ENCODE measurements around the gene SNRNP48. TPM values are rescaled to one million over a fixed set of nuclear protein-coding genes. Genes with fewer than 3 reads are reported as not detected.

The SNRNP48 gene
- polyA plus RNA-seq, 3 donors, result 5.1 to 6.0 (median 5.9) TPM

- 95% methylated on average over 12 of the region's 13 CpGs for WGBS (ENCODE audit: insufficient coverage)
- H3K4me3 ChIP-seq (replicated peaks in 1 of 3; ENCODE audit: low read depth in 2 of 3, low read length in 3 of 3), result no peak overlapping the region
- no peak overlapping the region for H3K9ac ChIP-seq (ENCODE audit: insufficient read depth, low read length, poor library complexity, severe bottlenecking)
- no peak overlapping the region for H3K4me2 ChIP-seq (replicated peaks; ENCODE audit: extremely low read depth, low read length, poor library complexity, severe bottlenecking)
- H3K79me2 ChIP-seq (ENCODE audit: insufficient read depth, low read length), result no peaks in the 10 kb centered on the region
- no peaks in the 10 kb centered on the region for H3K4me1 Mint-ChIP-seq
- H3K27ac Mint-ChIP-seq, result no peak overlapping the region
- no peak for DNase-seq
- H3K9me3 Mint-ChIP-seq, result peaks cover 0 to 5% (median 0%) of the 10 kb centered on the region in 7 donors
- H3K9me3 ChIP-seq (replicated peaks in 1 of 2; ENCODE audit: control insufficient read depth in 1 of 2, insufficient read depth in 1 of 2, low read length in 2 of 2), result no peaks in the 10 kb centered on the region
- H3K27me3 ChIP-seq (ENCODE audit: control insufficient read depth in 2 of 2, insufficient read depth in 2 of 2, low read length in 2 of 2), result peaks cover 0 to 2% of the 10 kb centered on the region in 2 donors
- H3K27ac ChIP-seq (ENCODE audit: low read depth in 1 of 2, low read length in 2 of 2), result no peak overlapping the region
- no peaks in the 10 kb centered on the region for H3K36me3 Mint-ChIP-seq
- TF ChIP-seq CTCF (IDR thresholded peaks at IDR 0.05), result no peak
- no peaks in the 10 kb centered on the region for H3K36me3 ChIP-seq (replicated peaks in 1 of 2; ENCODE audit: control insufficient read depth in 1 of 2, insufficient read depth in 2 of 2, low read length in 2 of 2)
- H3K4me3 Mint-ChIP-seq, result no peak overlapping the region
- no peaks in the 10 kb centered on the region for H4K20me1 ChIP-seq (ENCODE audit: insufficient read depth, low read length)
- peaks cover 0 to 14% (median 5%) of the 10 kb centered on the region in 3 donors for H3K27me3 Mint-ChIP-seq (ENCODE audit: low read depth in 3 of 3)
- intact Hi-C loops (cut with micrococcal nuclease), result no loop called here
- no peak overlapping the region for H2AFZ ChIP-seq (ENCODE audit: insufficient read depth, low read depth, low read length, poor library complexity, severe bottlenecking)
- H3K4me1 ChIP-seq (ENCODE audit: control insufficient read depth in 1 of 2, insufficient read depth in 2 of 2, low read length in 2 of 2), result no peaks in the 10 kb centered on the region
These were observed 9.5 kb upstream of the SNRNP48 start for GRCh38 chr6:7580537-7580926.

DNA sequence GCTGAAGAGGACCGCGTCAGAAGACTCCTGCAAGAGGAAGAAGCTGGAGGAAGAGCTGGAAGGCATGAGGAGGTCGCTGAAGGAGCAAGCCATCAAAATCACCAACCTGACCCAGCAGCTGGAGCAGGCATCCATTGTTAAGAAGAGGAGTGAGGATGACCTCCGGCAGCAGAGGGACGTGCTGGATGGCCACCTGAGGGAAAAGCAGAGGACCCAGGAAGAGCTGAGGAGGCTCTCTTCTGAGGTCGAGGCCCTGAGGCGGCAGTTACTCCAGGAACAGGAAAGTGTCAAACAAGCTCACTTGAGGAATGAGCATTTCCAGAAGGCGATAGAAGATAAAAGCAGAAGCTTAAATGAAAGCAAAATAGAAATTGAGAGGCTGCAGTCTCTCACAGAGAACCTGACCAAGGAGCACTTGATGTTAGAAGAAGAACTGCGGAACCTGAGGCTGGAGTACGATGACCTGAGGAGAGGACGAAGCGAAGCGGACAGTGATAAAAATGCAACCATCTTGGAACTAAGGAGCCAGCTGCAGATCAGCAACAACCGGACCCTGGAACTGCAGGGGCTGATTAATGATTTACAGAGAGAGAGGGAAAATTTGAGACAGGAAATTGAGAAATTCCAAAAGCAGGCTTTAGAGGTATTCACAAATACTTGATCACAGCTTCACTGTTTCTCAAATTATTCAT, 8.9 kb upstream of the SNRNP48 start:
- H3K9me3 Mint-ChIP-seq, result peaks cover 0 to 5% (median 0%) of the 10 kb centered on the region in 7 donors
- Histone ChIP-seq H3K4me3 (replicated peaks in 1 of 3; ENCODE audit: low read depth in 2 of 3, low read length in 3 of 3) (no peak overlapping the region), H3K9me3 (replicated peaks in 1 of 2; ENCODE audit: control insufficient read depth in 1 of 2, insufficient read depth in 1 of 2, low read length in 2 of 2) (no peaks in the 10 kb centered on the region), H2AFZ (ENCODE audit: insufficient read depth, low read depth, low read length, poor library complexity, severe bottlenecking) (no peak overlapping the region), H3K79me2 (ENCODE audit: insufficient read depth, low read length) (no peaks in the 10 kb centered on the region), H3K4me2 (replicated peaks; ENCODE audit: extremely low read depth, low read length, poor library complexity, severe bottlenecking) (no peak overlapping the region), H3K4me1 (ENCODE audit: control insufficient read depth in 1 of 2, insufficient read depth in 2 of 2, low read length in 2 of 2) (no peaks in the 10 kb centered on the region), H3K27ac (ENCODE audit: low read depth in 1 of 2, low read length in 2 of 2) (no peak overlapping the region), H3K36me3 (replicated peaks in 1 of 2; ENCODE audit: control insufficient read depth in 1 of 2, insufficient read depth in 2 of 2, low read length in 2 of 2) (no peaks in the 10 kb centered on the region), H3K9ac (ENCODE audit: insufficient read depth, low read length, poor library complexity, severe bottlenecking) (no peak overlapping the region), H3K27me3 (ENCODE audit: control insufficient read depth in 2 of 2, insufficient read depth in 2 of 2, low read length in 2 of 2) (peaks cover 0 to 2% of the 10 kb centered on the region in 2 donors), H4K20me1 (ENCODE audit: insufficient read depth, low read length) (no peaks in the 10 kb centered on the region)
- WGBS (ENCODE audit: insufficient coverage), result 69% methylated on average over 10 of the region's 14 CpGs
- H3K27ac Mint-ChIP-seq, result no peak overlapping the region
- intact Hi-C loops (cut with micrococcal nuclease), result no loop called here
- no peak for TF ChIP-seq CTCF (IDR thresholded peaks at IDR 0.05)
- H3K4me3 Mint-ChIP-seq, result no peak overlapping the region
- H3K36me3 Mint-ChIP-seq, result no peaks in the 10 kb centered on the region
- no peak for DNase-seq
- H3K4me1 Mint-ChIP-seq, result no peaks in the 10 kb centered on the region
- H3K27me3 Mint-ChIP-seq (ENCODE audit: low read depth in 3 of 3), result peaks cover 0 to 15% (median 3%) of the 10 kb centered on the region in 3 donors
